GM12891 (cell line): ENCODE measurements around the gene FARS2.

ENCODE experiments used
- PAX5 ChIP-seq: IDR thresholded peaks from 2 replicates; pipeline ENCODE4 v1.6.1; 2011; ENCODE audit warnings: low read length, moderate library complexity, mild to moderate bottlenecking; ENCODE audit not compliant: insufficient read depth, severe bottlenecking
- POLR2A ChIP-seq: IDR thresholded peaks from 2 replicates; pipeline ENCODE4 v1.6.1; 2011; ENCODE audit warnings: low read depth, low read length, control low read depth
- POLR2AphosphoS5 ChIP-seq: IDR thresholded peaks from 2 replicates; pipeline ENCODE4 v1.6.1; 2011; ENCODE audit warnings: low read depth, low read length, control low read depth
- POU2F2 ChIP-seq: IDR thresholded peaks from 2 replicates; pipeline ENCODE4 v1.6.1; 2011; ENCODE audit warnings: low read depth, mild to moderate bottlenecking, control low read depth, low read length, moderate library complexity
- SPI1 ChIP-seq: IDR thresholded peaks from 2 replicates; pipeline ENCODE4 v1.6.1; 2011; ENCODE audit warnings: low read depth, low read length, control low read depth
- TAF1 ChIP-seq: IDR thresholded peaks from 2 replicates; pipeline ENCODE4 v1.6.1; 2011; ENCODE audit warnings: low read depth, low read length, control low read depth

DNA sequence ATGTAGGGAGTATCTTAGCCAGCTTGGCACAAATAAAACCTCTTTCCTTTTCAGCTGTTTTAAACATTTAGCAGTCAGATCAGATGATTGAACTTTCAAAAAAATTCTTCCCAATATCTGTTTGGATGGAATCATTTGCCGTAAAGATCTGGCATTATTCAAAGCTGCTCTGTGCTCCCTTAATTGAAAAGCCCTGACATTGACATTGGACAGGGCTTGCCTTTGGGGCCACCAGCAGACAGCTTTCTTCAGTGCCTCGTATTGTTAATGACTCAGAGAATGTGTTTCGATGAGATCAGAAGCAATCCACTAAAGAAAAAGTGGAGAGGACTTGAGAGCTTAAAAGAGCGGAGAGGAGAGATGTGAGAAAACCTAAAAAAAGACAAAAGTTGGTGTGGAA lies 401.9 kb downstream of the FARS2 start:
- TF ChIP-seq POLR2AphosphoS5 (no peak), POLR2A (no peak), SPI1 (no peak), TAF1 (no peak), POU2F2 (no peak), PAX5 (no peak)
